GM19467 (cell line): ENCODE measurements around the gene STN1.

ENCODE experiments used
- ATAC-seq: cut with Tn5 transposase; IDR thresholded peaks from one replicate; pipeline ENCODE4 v1.9.1; 2021; ENCODE audit warnings: mild to moderate bottlenecking, moderate library complexity; ENCODE audit not compliant: unreplicated experiment

The STN1 gene

DNA sequence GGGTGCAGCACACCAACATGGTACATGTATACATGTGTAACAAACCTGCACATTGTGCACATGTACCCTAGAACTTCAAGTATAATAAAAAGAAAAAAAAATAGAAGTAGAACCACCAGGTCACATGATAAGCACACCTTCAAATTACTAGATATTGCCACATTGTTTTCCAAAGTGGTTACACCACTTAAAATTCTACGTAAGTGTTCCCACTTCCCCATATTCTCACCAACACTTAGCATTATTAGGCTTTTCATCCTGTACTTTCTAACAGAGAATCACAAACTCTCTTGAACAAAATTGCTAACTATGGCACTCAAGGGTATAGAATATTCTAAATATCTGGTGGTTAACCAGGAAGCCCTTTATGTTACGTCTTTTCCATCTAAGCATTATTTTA is 85.2 kb downstream of the STN1 start:
- no peak for ATAC-seq
